Panc1 (cell line): ENCODE measurements around the gene CEMIP. TPM values are rescaled to one million over a fixed set of nuclear protein-coding genes. Genes with fewer than 3 reads are reported as not detected.

Experiments
- ATAC-seq: fragments of 200-7000 bp; cut with Tn5 transposase; 2 replicates; pipeline ENCODE4 v1.9.1; 2020; ENCODE audit warnings: mild to moderate bottlenecking, moderate library complexity
- BruUV-seq: library from RNA; stranded (reverse); fragments of 400-500 nt; replicated peaks from 2 replicates; lab custom pipeline; 2021; lab: Mats Ljungman, UMichigan
- CTCF ChIA-PET: fragments of 300-600 bp; sonication (Branson Sonifier 250); formaldehyde crosslinking; loops from one replicate; lab custom pipeline; 2022; ENCODE audit warnings: antibody characterized with exemption; lab: Charles Lee
- POLR2A ChIA-PET: fragments of 300-600 bp; sonication (Branson Sonifier 250); formaldehyde crosslinking; loops from one replicate; lab custom pipeline; 2022; ENCODE audit warnings: antibody characterized with exemption; lab: Charles Lee
- DNase-seq: peaks from one replicate; pipeline ENCODE4 v3.0.0-alpha.2; 2010; ENCODE audit warnings: low read depth, low spot score
- H3K27ac ChIP-seq: 2 replicates; pipeline ENCODE4 v1.5.1; 2011; ENCODE audit warnings: mild to moderate bottlenecking, low read length, inconsistent platforms
- H3K27me3 ChIP-seq: fragments of 200-500 bp; sonication (Bioruptor generic); 2 replicates; pipeline ENCODE4 v1.6.0; 2014; ENCODE audit warnings: low read length, inconsistent platforms; ENCODE audit not compliant: control insufficient read depth, insufficient read depth
- H3K36me3 ChIP-seq: fragments of 200-500 bp; sonication (Bioruptor generic); 2 replicates; pipeline ENCODE4 v1.5.1; 2014; ENCODE audit warnings: inconsistent platforms, mild to moderate bottlenecking, low read length, moderate library complexity; ENCODE audit not compliant: control insufficient read depth, insufficient read depth
- H3K4me1 ChIP-seq: 2 replicates; pipeline ENCODE4 v1.5.1; 2011; ENCODE audit warnings: inconsistent platforms, mild to moderate bottlenecking, low read length, moderate library complexity; ENCODE audit not compliant: control insufficient read depth, insufficient read depth
- H3K4me3 ChIP-seq, 2 experiments: 2 replicates each; pipeline ENCODE4 v1.5.1; 2011 to 2012; ENCODE audit warnings: low read depth in 2 of 2, low read length in 2 of 2, mild to moderate bottlenecking in 2 of 2, inconsistent platforms in 1 of 2, moderate library complexity in 1 of 2
- H3K9me3 ChIP-seq: fragments of 200-500 bp; sonication (Bioruptor generic); 2 replicates; pipeline ENCODE4 v1.5.1; 2014; ENCODE audit warnings: low read depth, mild to moderate bottlenecking, inconsistent platforms, low read length, moderate library complexity; ENCODE audit not compliant: control insufficient read depth, insufficient read depth
- POLR2AphosphoS5 ChIP-seq: IDR thresholded peaks from 2 replicates; pipeline ENCODE4 v1.6.1; 2012; ENCODE audit warnings: mild to moderate bottlenecking, low read depth, low read length, moderate library complexity
- SIN3A ChIP-seq: IDR thresholded peaks from 2 replicates; pipeline ENCODE4 v1.6.1; 2012; ENCODE audit warnings: low read depth, mild to moderate bottlenecking, low read length, moderate library complexity, borderline replicate concordance; ENCODE audit not compliant: insufficient read depth
- TCF7L2 ChIP-seq: IDR thresholded peaks from 2 replicates; pipeline ENCODE4 v1.6.1; 2011; ENCODE audit warnings: mild to moderate bottlenecking, low read depth, low read length, inconsistent platforms
- in situ Hi-C: cut with HindIII; loops from 2 replicates; pipeline ENCODE4 v1.10.0; 2016; ENCODE audit warnings: low sequenced_read_pairs, low pct_unique_long_range_greater_than_20kb
- intact Hi-C: fragments of 100-400 bp; cut with micrococcal nuclease; formaldehyde crosslinking; loops from one replicate; pipeline ENCODE4 v1.10.0; 2022; ENCODE audit not compliant: unreplicated experiment
- total RNA-seq: library from RNA; stranded (reverse); gene quantifications from one replicate; pipeline ENCODE4 v1.2.1, GENCODE V29; 2021; ENCODE audit not compliant: unreplicated experiment
- TF ChIP-seq, protein P1 (sequence below), 2 experiments: IDR thresholded peaks; 2 replicates each; pipeline ENCODE4 v1.6.1; 2011 to 2012; ENCODE audit warnings: low read depth in 2 of 2, control low read depth in 1 of 2, low read length in 1 of 2, mild to moderate bottlenecking in 1 of 2, moderate library complexity in 1 of 2; ENCODE audit not compliant: insufficient read depth in 1 of 2
- TF ChIP-seq, protein P2 (sequence below): fragments of 450-650 bp; IDR thresholded peaks from 2 replicates; pipeline ENCODE4 v1.5.1; 2017; ENCODE audit warnings: mild to moderate bottlenecking

CEMIP gene
- total RNA-seq, 1 experiment from 2014 or later = 0.46 TPM

DNA sequence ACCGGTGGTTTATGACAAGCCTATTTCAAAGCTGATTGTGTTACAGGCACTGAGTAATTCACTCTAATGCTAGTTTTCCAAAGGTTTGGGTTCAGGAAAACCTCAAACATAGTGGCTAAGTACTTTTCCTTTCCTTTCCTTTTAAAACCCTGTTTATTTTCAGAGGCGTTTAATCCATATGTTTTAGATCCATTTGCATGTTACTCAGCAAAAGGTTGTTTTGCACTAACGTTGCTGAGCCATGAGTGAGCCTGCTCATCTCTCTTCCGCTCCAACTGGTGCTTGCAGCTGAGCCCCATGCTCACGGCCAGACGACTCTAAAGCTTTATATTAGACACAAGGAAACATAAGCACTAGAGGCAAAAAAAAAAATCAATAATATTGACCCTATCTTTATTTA lies 9.4 kb downstream of the CEMIP start:
- no peak for DNase-seq
- no peaks in the 10 kb centered on the region for H3K9me3 ChIP-seq
- intact Hi-C loops (no loop called here), in situ Hi-C loops (no loop called here)
- no peaks in the 10 kb centered on the region for H3K4me1 ChIP-seq
- peaks cover 22% of the 10 kb centered on the region for H3K27me3 ChIP-seq
- TF ChIP-seq TCF7L2 (no peak), POLR2AphosphoS5 (no peak), SIN3A (no peak)
- TF ChIP-seq, protein P1, sequence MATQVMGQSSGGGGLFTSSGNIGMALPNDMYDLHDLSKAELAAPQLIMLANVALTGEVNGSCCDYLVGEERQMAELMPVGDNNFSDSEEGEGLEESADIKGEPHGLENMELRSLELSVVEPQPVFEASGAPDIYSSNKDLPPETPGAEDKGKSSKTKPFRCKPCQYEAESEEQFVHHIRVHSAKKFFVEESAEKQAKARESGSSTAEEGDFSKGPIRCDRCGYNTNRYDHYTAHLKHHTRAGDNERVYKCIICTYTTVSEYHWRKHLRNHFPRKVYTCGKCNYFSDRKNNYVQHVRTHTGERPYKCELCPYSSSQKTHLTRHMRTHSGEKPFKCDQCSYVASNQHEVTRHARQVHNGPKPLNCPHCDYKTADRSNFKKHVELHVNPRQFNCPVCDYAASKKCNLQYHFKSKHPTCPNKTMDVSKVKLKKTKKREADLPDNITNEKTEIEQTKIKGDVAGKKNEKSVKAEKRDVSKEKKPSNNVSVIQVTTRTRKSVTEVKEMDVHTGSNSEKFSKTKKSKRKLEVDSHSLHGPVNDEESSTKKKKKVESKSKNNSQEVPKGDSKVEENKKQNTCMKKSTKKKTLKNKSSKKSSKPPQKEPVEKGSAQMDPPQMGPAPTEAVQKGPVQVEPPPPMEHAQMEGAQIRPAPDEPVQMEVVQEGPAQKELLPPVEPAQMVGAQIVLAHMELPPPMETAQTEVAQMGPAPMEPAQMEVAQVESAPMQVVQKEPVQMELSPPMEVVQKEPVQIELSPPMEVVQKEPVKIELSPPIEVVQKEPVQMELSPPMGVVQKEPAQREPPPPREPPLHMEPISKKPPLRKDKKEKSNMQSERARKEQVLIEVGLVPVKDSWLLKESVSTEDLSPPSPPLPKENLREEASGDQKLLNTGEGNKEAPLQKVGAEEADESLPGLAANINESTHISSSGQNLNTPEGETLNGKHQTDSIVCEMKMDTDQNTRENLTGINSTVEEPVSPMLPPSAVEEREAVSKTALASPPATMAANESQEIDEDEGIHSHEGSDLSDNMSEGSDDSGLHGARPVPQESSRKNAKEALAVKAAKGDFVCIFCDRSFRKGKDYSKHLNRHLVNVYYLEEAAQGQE (IDR thresholded peaks at IDR 0.05; ENCODE audit: insufficient read depth in 1 of 2, low read depth in 2 of 2, low read length in 1 of 2) = no peak
- TF ChIP-seq, protein P2, sequence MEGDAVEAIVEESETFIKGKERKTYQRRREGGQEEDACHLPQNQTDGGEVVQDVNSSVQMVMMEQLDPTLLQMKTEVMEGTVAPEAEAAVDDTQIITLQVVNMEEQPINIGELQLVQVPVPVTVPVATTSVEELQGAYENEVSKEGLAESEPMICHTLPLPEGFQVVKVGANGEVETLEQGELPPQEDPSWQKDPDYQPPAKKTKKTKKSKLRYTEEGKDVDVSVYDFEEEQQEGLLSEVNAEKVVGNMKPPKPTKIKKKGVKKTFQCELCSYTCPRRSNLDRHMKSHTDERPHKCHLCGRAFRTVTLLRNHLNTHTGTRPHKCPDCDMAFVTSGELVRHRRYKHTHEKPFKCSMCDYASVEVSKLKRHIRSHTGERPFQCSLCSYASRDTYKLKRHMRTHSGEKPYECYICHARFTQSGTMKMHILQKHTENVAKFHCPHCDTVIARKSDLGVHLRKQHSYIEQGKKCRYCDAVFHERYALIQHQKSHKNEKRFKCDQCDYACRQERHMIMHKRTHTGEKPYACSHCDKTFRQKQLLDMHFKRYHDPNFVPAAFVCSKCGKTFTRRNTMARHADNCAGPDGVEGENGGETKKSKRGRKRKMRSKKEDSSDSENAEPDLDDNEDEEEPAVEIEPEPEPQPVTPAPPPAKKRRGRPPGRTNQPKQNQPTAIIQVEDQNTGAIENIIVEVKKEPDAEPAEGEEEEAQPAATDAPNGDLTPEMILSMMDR = no peak
- no TSS peak for BruUV-seq
- H3K36me3 ChIP-seq = no peaks in the 10 kb centered on the region
- no peak overlapping the region for H3K27ac ChIP-seq
- ChIA-PET CTCF (interaction anchor here (0.6 to 0.7 kb wide), 3 partner anchors 11 to 480 kb away, joined by 4 to 5 read pairs (median 4); no protein-coding TSS in a partner anchor), POLR2A (no interaction called here)
- ATAC-seq = no peak
- H3K4me3 ChIP-seq = no peak overlapping the region

DNA sequence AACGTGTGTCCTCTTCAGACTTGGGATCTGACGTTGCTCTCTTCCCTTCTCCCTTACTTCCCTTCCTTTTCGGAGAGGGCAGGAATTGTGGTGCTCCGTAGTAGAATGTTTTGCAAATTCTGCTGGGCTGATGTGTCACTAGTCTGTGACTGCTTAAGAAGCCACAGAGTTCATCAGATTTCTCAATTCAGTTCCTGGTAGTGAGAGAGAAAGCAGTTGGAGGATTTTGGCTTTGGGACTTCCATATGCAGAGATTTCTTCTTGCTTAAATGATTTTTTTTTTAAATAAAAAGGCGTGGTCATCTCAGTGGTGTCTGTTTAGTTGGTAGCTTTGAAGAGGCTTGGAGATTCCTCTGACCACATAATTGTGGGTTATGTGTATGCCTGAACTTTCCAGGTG lies 10.1 kb downstream of the CEMIP start:
- ChIA-PET CTCF (no interaction called here), POLR2A (no interaction called here)
- in situ Hi-C loops = no loop called here
- no peak for ATAC-seq
- Histone ChIP-seq H3K4me1 (no peaks in the 10 kb centered on the region), H3K27ac (no peak overlapping the region), H3K9me3 (no peaks in the 10 kb centered on the region), H3K36me3 (no peaks in the 10 kb centered on the region), H3K27me3 (peaks cover 25% of the 10 kb centered on the region), H3K4me3 (no peak overlapping the region)
- TF ChIP-seq SIN3A = no peak
- no peak for TF ChIP-seq TCF7L2
- TF ChIP-seq, protein P2 = no peak
- TF ChIP-seq POLR2AphosphoS5 = no peak
- TF ChIP-seq, protein P1 (IDR thresholded peaks at IDR 0.05; ENCODE audit: insufficient read depth in 1 of 2, low read depth in 2 of 2, low read length in 1 of 2) = no peak
- intact Hi-C loops = no loop called here
- BruUV-seq = no TSS peak
- no peak for DNase-seq
